Measurements from ENCODE around the gene AGK.
"Not testable (repeated sequence)": the region's sequence is repeated elsewhere in the genome, so short reads cannot be mapped to it uniquely, and the experiment has no call there.

Gene AGK

GRCh38 chr7:141679014-141679413 lies 127.8 kb downstream of the AGK start:
- no peak for DNase-seq (ENCODE audit: low spot score)

- DNase-seq (ENCODE audit: low spot score), result no peak
These were observed 134.2 kb downstream of the AGK start for GRCh38 chr7:141685285-141686023.

- DNase-seq (ENCODE audit: low spot score), result no peak
These were observed 134.9 kb downstream of the AGK start for GRCh38 chr7:141686074-141686473.

GRCh38 chr7:141686670-141687069 lies 135.5 kb downstream of the AGK start:
- DNase-seq (ENCODE audit: low spot score), result no peak

- DNase-seq (ENCODE audit: low spot score), result no peak
These were observed 136.8 kb downstream of the AGK start for GRCh38 chr7:141688043-141688442.

- DNase-seq (ENCODE audit: low spot score), result not testable (repeated sequence)
These were observed 138.0 kb downstream of the AGK start for GRCh38 chr7:141689072-141689825.

GRCh38 chr7:141691540-141691939 lies 140.3 kb downstream of the AGK start:
- no peak for DNase-seq (ENCODE audit: low spot score)

- no peak for DNase-seq (ENCODE audit: low spot score)
These were observed 140.8 kb downstream of the AGK start for GRCh38 chr7:141691961-141692360.

- no peak for DNase-seq (ENCODE audit: low spot score)
These were observed 141.9 kb downstream of the AGK start for GRCh38 chr7:141693082-141693481.

GRCh38 chr7:141695803-141696289 lies 144.6 kb downstream of the AGK start:
- DNase-seq (ENCODE audit: low spot score), result no peak

- DNase-seq (ENCODE audit: low spot score), result no peak
These were observed 145.1 kb downstream of the AGK start for GRCh38 chr7:141696348-141696747.

- peak; percentile 48 for DNase-seq (ENCODE audit: low spot score)
These were observed 146.1 kb downstream of the AGK start for GRCh38 chr7:141697211-141697871.

GRCh38 chr7:141698247-141699015 lies 147.2 kb downstream of the AGK start:
- DNase-seq (ENCODE audit: low spot score), result no peak

GRCh38 chr7:141699860-141700259 lies 148.7 kb downstream of the AGK start:
- DNase-seq (ENCODE audit: low spot score), result no peak

- DNase-seq (ENCODE audit: low spot score), result no peak
These were observed 149.2 kb downstream of the AGK start for GRCh38 chr7:141700296-141700847.

- DNase-seq (ENCODE audit: low spot score), result no peak
These were observed 149.7 kb downstream of the AGK start for GRCh38 chr7:141700848-141701371.

- DNase-seq (ENCODE audit: low spot score), result peak; percentile 25
These were observed 150.4 kb downstream of the AGK start for GRCh38 chr7:141701489-141702046.

- DNase-seq (ENCODE audit: low spot score), result peak; percentile 74
These were observed 150.9 kb downstream of the AGK start, which contains the start of gene DENND11 for GRCh38 chr7:141702047-141702567. Gene DENND11, minus strand, starts transcription at chr7:141702166. Its CDS starts 13 bp downstream, at chr7:141702153.

- DNase-seq (ENCODE audit: low spot score), result no peak
These were observed 151.7 kb downstream of the AGK start for GRCh38 chr7:141702892-141703291.

- peak; percentile 46 for DNase-seq (ENCODE audit: low spot score)
These were observed 152.9 kb downstream of the AGK start for GRCh38 chr7:141704112-141704511.

GRCh38 chr7:141704741-141705140 lies 153.5 kb downstream of the AGK start:
- no peak for DNase-seq (ENCODE audit: low spot score)
